GM18868 (cell line): ENCODE results near the gene EPHB1.

Source experiments
- ATAC-seq: cut with Tn5 transposase; IDR thresholded peaks from one replicate; pipeline ENCODE4 v1.9.1; 2021; ENCODE audit warnings: mild to moderate bottlenecking, moderate library complexity; ENCODE audit not compliant: unreplicated experiment

EPHB1 gene

DNA sequence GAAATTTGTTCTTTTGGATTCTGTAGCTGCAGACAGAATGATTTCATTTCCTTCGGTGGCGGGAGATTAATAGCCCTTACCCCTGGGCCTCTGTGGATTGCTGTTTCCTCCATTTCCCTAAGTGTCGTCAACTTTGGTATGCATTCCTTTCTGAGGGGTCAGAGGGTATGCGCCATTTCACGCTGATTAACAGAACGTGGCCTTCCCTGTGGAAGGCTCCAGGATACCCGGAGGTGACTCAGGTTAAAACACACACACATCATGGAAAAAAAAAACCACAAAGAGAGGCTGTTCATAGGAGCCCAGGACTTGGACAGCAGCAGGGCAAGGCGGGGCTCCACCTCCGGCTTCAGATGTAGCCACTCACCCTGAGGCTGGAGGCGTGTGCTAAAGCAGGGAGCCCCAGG is 51.9 kb downstream of the EPHB1 start:
- no peak for ATAC-seq

DNA sequence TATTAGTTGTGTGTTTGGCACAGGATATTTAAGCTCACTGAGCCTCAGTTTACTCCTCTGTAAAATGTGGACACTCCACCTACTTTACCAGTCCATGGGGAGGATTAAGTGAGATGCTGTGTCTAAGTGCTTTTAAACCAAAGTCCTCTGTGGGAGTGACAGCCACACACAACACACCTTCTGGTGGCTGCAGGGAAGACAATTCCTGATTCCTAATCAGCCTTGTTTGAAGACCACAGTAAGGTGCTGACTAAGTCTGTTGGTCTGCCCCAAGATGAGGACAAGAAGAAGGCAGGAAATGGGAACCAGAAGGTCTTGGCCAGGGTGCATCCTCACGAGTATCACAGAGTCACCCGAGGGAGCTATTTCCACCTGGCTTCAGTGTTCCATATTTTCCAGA is 52.3 kb downstream of the EPHB1 start:
- no peak for ATAC-seq

DNA sequence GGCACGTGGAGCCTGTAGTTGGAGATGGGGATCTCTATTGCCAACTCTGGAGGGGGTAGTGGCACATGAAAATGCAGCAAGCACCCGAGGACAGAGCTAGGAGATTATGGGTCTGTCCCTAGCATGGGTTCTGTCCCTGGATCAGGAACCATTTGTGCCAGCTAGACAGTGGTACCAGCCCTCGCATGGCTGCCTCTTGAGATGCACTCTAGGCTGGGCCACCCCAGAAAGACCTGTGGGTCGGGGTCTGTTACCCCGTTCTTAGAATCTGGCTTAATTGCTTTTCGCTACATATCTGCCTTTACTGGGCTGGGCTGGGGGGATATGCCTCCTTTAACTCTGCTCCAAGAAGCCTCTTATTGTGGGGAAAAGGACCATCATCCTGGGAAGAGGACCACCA is 54.5 kb downstream of the EPHB1 start:
- ATAC-seq, result no peak

DNA sequence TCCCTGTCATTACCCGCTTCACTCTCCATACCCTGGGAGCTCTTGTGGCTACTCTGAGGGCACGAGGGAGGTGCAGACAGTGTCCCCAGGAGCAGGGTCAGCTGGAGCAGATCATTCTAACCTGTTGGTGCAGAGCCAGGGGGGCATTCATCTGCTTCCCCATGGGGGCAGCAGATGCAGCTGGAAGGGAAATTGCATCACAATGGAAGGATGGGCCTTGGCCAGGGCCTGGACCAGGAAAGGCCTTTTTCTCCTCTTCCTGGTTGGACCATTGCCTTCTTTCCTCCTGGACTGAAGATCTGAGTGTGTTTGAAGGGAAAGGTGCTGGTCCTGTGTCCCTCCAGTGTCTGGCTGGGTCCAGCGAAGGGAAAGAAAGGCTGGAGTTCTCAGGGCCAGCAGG is 55.7 kb downstream of the EPHB1 start:
- no peak for ATAC-seq

DNA sequence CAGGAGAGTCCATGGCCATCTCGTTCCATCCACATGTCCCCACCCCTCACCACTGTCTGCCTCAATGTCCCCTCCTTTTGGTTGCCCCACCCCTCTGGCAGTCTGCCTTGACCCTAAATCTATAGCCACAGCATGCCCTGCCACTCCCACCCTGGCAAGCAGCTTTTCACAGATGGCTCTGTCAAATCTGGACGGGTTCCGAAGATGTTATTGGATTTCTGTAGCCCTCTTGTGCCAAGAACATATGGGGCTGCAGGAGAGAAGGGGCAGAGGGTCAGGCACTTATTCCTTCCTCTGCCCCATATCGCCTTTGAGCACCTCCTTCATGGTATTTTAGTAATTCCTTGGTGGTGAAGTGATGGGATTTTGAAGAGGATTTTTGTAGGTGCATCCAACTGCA is 57.1 kb downstream of the EPHB1 start:
- ATAC-seq, result no peak

DNA sequence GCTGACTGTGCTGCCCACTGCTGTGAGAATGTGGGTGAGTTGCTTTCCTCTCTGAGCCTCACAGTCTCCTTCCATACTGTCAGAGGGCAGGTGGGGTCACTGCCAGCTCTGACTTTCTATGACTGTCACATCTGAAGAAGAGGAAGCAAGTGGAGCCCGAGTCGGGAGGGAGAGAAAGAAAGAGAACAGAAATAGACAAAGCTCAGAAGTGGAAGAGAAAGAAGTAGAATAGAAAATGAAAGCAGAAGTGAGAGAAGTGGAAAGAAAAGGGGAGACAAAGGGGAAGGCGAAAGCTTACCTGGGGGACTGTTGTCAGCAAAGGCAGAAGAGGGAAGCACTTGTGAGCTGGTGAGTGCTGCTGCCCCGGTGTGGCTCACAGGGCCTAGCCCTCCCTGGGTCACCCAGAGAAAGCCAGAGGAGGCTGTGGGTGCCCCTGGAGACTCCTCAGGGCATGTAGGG is 57.9 kb downstream of the EPHB1 start:
- peak; percentile 96 for ATAC-seq

DNA sequence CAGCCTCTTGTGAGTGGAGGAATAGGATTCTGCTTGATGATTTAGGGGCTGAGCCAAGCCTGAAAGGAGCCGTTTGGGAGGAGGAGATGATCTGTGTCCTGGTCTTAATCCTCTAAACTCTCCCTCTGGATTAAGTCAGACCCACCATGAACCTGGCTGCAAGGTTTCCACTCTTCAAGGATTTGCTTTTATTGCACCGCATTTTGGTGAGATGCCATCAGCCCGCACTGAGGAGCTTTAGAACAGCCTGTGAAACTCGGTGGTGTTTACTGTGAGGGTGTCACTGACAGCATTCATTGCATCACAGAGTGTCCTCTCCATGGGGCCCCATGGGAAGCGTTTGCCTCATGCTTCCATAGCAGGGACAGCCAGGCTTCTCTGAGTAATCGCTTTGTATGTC is 59.2 kb downstream of the EPHB1 start:
- no peak for ATAC-seq

DNA sequence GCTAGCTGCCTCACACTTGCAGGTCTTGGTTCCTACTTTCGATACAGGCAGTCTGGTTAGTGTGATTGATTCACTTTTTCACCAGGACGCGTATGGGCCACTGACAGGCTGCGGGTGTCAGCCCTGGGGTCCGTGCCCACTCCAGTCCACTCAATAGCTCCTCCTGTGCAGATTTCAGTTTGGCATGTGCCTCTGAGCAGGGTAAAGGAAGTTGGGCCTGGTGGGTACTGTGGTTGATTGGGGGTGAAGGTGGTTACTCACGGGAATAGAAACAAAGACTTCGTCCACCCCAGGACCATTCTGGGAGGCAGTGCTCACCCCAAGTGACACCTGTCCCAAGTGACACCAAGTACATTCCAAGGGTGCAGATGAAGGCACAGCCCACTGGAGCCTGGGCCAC is 62.3 kb downstream of the EPHB1 start:
- no peak for ATAC-seq

DNA sequence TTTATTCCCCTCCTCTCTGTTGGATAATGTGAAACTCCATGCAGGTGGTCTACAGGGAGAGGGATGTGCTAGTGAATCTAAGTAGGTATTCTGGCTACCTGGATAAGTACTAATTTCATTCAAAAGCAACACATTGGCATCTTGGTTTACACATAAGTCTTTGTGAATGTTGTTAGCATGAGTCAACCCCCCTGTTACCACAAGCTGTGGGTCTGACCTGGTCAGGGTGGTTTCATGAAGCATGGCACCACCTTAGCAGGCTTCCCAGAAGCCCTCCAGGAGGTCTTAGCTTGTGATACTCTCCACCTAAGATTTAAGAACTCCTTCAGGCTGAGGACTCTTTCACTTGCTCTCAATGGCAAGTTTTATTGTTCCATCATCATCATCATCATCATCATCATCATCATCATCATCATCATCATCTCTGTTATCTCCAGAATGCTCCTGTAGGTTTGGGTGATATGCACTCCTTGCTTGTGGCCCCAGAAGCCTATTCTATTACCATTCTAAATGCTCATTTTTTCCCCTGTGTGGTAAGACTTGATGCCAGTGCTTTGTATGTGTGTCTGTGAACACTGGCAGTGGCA is 62.8 kb downstream of the EPHB1 start:
- ATAC-seq, result no peak

DNA sequence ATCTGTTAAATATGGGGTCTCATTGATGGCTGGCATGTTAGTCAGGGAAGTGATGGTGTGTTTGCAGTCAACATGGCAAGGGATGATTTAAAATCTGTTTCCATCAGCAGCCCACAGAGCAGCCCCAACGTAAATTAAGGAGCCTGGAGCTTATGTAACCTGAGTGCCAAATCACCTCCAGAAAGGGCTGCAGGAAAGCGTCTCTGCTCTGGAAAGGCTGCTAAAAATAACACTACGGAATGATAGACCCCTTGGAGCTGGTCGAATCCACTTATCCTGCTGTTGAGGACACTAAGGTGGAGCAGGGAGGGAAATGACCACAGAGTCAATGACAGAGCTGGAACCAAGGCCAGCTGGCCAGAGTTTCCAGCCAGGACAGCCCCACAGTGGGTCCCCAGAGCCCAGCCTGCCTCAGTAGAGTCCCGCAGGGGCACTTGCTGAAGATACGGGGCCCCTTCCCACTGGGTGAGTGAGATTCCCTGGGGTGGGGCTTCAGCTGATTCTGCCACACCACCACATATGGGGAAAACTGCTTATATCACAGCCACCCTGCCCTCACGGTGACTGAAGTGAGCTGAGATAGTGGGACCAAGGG is 63.5 kb downstream of the EPHB1 start:
- no peak for ATAC-seq

DNA sequence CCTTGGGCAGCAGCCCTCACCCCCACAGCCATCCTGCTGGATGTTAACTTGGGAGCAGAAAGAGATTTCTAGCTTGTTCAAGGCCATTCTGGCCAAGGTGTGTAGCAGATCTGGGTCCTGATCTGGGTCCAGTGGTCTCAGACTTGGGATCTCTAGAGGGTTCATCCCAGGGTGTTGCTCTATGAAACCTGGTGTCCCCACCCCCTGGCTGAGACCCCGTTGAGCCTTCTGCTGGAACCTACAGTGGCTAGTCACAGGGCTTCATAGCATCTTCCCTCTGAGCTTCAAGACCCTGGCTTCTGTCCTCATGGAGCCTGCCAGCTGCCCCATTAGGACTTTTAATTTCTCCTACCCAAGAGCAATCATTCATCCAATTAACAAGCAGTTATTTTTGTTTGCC is 64.3 kb downstream of the EPHB1 start:
- ATAC-seq, result no peak

DNA sequence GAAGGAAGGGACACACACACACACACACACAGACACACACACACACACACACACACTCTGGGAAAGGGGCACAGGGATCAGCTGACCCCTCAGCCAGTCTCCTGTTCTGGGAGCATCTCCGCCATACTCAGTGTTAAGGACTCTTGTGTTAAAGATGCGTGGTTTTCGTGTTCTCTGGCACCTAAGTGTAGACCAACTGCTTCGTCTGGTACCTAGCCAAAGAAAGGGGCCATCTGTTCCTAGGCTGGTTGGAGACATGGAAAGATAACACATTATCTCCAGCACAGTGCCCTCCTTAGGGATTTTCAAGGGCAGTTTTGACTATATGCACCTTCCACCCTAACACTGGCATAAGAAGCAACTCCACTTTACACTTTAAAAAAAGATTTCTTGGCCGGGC is 65.1 kb downstream of the EPHB1 start:
- ATAC-seq, result no peak

DNA sequence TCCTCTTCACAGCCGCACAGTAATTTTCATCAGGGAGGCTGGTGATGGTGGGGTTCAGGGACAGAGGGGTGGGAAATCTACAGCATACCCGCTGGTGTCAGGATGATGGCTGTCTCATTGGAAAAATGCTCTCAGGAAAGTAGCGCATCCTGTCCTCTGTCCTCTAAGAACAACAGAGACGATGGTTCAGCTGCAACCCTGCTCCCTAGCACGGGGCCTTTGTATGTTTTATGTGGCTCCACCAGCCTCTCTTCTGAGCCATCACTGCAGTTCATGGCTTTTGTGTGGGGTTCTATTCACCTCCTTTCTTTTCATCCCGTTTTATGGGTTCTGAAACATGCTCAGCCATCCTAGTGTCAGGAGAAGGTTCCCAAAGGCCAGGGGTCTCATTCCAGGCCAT is 68.9 kb downstream of the EPHB1 start:
- ATAC-seq, result no peak

DNA sequence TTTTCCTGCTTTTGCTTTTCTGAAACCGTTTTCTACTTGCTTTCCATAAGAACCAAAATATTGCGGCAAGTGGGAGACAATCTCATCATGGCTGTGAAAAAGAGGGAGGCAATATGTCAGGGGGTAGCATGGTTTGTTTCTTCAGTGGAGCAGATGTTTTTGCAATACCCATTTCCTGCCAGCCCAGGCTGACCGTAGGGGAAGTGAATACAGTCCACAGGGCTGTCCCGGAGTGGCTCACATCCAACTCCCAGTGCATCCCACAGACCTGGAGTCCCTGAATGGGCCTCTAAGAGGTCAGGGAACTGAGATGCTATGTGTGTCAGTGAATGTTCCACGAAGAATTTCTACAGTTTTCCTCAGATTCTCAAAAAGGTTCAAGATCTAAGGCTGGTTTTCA is 69.6 kb downstream of the EPHB1 start:
- ATAC-seq, result no peak

DNA sequence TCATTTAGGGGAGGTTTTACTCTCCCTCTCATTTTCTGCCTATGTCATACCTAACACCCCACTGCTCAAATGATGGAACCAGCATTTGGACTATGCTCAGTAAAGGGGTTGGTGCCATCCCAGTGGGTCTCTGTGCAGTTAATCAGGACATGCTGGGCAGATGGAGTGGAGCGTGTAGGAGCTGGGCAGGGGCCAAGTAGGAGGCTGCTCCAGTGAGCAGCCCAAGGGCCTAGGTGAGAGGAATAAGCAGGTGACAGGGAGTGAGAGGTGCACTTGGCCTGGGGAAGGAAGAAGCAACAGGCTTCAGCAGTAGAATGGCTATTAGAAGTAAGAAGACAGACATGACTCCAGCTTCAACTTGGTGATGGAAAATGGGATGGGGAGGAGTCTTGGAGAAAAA is 72.2 kb downstream of the EPHB1 start:
- ATAC-seq, result no peak

DNA sequence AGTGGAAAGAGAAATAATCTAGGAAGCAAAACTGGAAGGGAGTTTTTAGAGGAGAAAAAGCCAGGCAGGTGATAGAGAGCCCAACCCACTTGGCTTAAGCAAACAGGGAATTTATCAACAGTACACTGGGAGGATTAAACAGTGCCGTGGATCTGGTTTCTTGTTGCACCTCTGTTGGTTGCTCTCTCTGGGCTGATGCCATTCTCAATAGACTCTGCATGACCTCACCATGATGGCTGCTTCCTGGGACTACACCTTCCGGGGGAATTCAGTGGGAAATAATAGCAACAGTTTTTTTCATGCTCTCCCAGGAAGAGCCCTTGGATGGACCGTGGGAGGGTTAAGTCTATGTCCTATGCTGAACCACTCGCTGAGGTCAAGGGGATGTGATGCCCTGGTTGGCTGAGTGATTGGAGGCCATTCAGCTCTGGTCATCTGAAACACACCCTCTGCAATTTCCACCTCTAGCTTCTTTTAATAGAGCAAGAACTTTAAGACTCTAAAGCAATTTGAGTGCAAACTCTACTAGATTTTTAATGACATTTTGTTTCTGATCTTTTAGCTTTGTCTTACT is 74.2 kb downstream of the EPHB1 start:
- ATAC-seq, result no peak

DNA sequence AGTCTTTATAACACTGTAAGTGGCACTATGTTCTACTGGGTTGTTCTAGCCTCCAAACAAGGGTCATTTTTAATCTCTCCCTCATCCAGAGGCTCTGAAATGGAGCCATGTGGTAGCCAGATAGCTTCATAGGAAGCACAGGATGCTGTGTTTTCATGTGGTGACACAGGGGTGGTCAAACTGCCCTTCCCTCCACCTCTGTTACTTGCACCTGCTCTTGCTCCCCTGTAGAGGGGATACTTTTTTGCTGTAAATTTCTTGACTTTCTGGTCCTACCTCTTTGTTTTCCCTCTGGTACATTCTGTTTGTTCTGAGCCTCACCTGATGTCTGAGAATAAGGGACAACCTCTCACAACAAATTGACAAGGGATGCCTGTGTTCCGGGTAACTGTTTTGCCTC is 76.8 kb downstream of the EPHB1 start:
- no peak for ATAC-seq

DNA sequence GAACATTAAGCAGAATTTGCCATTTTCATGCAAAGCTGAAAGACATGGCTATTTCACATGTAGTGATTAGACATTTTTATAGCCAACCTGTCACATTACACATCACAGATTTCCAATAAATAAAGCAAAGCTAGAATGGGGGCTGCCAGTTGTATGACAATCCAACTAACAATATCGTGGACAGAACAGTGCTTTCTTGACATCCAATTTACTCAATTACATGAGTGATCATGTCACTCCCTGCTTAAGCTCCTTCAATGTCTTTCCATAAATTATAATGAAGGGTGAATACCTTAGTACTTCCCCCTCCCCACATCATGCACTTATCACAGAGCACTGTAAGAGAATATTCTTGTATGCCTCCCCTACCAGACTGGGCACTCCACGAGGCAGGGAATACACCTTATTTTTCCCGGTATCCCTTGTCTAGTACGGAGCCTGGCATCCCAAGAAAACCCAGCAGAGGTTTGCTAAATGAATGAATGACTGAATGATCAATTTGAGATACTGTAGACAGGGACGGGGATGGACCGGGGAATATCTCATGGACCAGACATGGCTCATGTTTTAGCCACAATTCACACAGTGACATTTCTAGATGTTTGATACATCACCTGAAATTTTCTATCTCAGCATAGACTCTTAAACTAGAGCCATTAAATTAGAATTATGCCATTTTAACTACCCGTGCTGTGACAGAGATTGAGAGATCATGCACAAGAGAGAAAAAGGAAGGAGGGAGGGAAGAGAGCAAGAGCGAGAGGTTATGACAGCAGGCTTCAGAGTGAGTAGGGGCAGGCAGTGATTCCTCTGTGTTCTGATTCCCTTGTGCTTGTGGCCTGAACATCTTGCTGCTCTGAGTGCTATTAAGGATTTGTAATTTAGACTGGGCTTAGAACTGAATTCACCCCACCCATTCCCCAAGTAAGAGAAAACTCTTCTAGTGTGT is 77.7 kb downstream of the EPHB1 start:
- ATAC-seq, result no peak

DNA sequence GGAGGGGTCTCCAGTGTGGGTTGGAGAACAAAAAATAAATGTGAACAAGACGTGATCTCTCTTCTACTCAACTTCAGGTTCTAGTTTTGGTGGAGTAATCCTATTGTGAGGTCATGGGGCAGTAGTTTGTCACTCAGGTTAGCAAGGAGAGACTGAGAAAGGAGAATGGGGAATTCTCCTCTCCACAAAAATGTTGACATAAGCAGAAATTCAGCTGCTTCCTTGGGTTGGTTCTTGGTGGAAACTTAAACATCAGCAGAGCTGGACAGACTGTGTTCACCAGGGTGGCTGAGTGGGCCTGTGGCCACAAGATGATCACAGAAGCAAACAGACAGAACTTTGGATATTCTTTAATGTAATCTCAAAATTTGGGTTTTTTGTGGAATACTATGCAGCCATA is 78.7 kb downstream of the EPHB1 start:
- no peak for ATAC-seq

DNA sequence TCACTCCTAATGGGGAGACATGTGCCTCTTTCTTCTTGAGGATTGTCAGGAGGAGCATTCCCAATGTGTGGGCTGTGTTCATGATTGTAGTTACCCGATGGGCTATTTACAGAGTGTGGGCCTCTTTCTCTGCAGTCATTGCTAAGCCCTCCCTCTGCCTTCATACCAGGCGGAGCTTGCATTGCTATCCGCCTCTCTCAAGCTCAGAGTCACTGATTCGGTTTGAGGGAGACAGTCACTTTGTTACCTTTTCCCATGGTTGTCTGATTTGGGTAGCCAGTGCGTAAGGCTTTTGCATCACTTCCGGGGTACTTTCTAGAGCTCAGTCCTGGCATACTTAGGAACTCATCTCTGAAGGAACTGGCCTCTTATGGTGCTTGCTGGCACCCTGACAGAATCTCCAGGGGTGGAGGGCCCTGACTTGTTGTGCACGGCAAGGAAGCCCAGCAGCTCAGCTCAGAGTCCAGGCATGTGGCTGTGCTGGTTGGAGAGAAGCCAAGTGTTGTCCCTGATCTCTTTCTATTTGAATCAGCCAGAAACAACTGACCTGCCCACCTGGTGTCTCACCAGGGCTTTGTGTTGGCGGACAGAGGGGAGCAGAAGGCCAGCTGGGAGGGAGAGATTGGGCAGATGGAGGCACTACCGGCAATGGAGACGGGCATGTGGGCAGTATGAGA is 79.8 kb downstream of the EPHB1 start:
- ATAC-seq, result no peak

DNA sequence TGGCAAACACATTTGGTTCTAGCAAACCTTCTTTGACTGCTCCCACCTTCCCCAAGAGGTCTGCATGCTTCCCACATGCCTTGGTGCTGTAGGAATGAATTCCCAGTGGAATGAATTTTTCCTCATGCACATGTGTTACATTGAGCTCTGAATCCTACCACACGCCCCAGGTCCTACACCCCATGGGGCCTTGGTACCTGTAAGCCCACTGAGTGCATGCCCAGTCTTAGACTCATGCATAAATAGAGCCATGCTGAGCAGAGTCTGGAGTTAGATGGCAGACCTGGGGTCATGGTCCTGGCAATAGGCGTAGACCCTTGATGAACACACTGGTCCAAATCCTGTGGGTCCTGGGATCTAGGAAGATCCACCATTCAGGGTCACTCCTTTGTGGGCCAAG is 81.8 kb downstream of the EPHB1 start:
- no peak for ATAC-seq
